Kidney epithelial cell (primary cell): ENCODE data around the gene PIGQ. TPM values are rescaled to one million over a fixed set of nuclear protein-coding genes. Genes with fewer than 3 reads are reported as not detected.

Experiments used
- DNase-seq: peaks from one replicate; pipeline ENCODE4 v3.0.0-alpha.2; 2010; ENCODE audit warnings: low read depth
- H3K27me3 ChIP-seq: 2 replicates; pipeline ENCODE4 v1.6.0; 2011; ENCODE audit warnings: low read length; ENCODE audit not compliant: control insufficient read depth, insufficient read depth
- H3K36me3 ChIP-seq: 2 replicates; pipeline ENCODE4 v1.5.1; 2011; ENCODE audit warnings: low read length; ENCODE audit not compliant: control insufficient read depth, insufficient read depth
- H3K4me3 ChIP-seq: 2 replicates; pipeline ENCODE4 v1.5.1; 2011; ENCODE audit warnings: low read depth, mild to moderate bottlenecking, control low read depth, low read length
- CTCF ChIP-seq: IDR thresholded peaks from 2 replicates; pipeline ENCODE4 v1.5.1; 2011; ENCODE audit warnings: mild to moderate bottlenecking, moderate library complexity, low read length, control low read depth, inconsistent platforms; ENCODE audit not compliant: insufficient read depth, poor library complexity, severe bottlenecking
- total RNA-seq: library from RNA; depleted of rRNA; stranded (reverse); fragments of >200 nt; gene quantifications from 2 replicates; pipeline ENCODE4 v1.2.3, GENCODE V29; 2015

Gene PIGQ
- total RNA-seq, 1 donor from 2014 or later, result 54.9 TPM

DNA sequence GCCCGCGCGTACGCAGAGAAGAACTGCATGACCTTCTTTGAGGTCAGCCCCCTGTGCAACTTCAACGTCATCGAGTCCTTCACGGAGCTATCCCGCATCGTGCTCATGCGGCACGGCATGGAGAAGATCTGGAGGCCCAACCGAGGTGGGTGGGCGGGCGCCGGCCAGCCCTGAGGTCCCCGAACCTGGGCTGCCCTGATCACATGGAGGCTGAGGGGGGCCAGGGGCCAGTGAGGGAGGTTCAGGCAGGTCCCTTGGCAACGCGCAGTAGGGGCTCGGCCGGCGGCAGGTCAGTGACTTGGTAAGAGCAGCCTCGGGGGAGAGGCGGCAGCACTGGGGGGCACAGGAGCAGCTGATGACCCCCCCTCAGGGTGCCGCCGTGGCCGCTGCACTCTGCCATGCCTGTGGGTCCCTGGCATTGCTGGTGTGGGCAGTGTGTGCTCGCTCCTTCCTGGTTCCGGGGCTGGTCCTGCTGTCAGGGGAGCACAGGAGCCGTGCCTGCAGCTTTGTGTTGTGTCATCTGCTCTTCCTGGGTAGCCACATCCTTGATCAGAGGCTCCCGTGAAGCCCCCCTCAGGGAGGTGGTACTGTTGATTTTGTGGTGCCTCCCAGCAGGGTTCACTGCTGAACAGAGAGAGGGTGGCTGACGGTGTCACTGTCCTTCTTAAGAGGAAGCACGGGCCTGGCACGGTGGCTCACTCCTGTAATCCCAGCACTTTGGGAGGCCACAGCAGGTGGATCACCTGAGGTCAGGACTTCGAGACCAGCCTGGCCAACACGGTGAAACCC is 56.4 kb downstream of the PIGQ start:
- Histone ChIP-seq H3K36me3 (peaks cover 2% of the 10 kb centered on the region), H3K27me3 (peaks cover 3% of the 10 kb centered on the region), H3K4me3 (no peak overlapping the region)
- no peak for TF ChIP-seq CTCF
- no peak for DNase-seq

GRCh38 chr16:626787-627453 is 57.2 kb downstream of the PIGQ start:
- peaks cover 4% of the 10 kb centered on the region for H3K27me3 ChIP-seq
- no peak for TF ChIP-seq CTCF
- peaks cover 2% of the 10 kb centered on the region for H3K36me3 ChIP-seq
- peak; percentile 85 for DNase-seq
- no peak overlapping the region for H3K4me3 ChIP-seq

DNA sequence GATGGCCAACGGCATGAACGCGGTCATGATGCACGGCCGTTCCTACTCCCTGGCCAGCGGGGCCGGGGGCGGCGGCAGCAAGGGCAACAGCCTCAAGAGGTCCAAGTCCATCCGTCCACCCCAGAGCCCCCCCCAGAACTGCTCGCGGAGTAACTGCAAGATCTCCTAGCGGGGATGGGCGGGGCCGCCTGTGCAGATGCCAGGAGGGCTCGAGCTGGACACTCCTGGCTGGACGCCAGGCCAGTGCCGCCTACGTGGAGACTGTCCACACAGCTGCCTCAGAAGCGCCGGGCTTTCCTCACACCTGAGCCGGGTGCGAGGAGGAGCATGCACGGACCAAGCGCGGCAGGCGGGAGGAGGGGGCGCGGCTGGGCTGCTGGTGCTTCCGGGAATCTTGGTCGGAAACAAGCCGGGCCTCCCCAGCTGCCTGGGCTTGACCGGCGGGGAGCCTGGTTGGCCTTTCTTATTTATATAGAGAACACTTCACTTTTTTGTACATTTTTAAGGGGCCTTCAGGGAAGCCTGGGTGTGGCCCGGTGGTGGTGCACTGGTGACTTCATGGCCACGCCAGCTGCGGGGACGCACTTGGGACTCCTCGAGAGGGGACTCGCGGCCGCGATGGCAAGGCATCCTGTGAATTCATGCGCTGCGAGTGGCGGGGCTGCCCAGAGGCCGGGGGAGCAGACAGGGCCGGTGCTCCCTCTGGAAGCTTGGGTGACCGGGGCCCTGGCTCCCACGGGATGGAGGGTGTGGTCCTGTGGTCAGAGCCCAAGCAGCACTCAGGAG is 57.9 kb downstream of the PIGQ start:
- peaks cover 4% of the 10 kb centered on the region for H3K27me3 ChIP-seq
- peaks cover 2% of the 10 kb centered on the region for H3K36me3 ChIP-seq
- TF ChIP-seq CTCF, result no peak
- no peak for DNase-seq
- H3K4me3 ChIP-seq, result no peak overlapping the region

DNA sequence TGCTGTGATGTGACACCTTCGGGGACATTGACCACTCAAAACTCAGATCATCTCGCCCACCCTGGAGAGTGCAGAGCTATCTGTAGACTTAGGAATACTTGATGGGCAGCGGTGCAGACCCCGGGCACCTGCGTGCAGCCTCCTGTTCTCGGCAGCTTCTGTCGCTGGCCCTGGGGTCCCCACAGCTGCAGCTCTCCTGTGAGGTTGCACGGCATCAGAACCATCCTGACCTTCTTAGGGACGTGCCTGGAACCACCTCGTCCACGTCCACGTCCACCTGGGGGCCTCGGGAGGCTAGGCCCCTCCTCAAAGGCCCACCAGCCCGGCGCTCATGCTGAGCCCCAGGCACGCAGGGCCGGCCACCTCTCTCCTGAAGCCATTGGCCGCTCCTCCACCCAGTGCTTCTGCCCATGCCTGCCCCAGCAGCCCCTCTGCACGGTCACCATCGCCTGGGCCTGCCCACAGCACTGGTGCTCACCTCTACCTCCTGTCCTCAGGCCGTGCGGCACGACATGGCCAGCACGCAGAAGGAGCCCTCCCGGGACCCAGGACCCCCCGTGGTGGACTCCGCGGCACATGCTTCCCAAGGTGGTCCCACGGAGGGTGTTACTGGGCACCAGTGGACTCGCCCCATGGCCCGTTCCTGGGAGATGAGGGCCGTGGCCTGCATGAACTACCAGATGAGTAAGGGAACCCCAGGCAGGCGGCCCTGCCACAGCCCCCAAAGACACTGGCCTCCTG is 58.7 kb downstream of the PIGQ start:
- Histone ChIP-seq H3K36me3 (peaks cover 2% of the 10 kb centered on the region), H3K27me3 (peaks cover 4% of the 10 kb centered on the region), H3K4me3 (no peak overlapping the region)
- no peak for TF ChIP-seq CTCF
- DNase-seq, result no peak

GRCh38 chr16:629185-629832 is 59.5 kb downstream of the PIGQ start:
- no peak for TF ChIP-seq CTCF
- Histone ChIP-seq H3K27me3 (peaks cover 4% of the 10 kb centered on the region), H3K36me3 (peaks cover 2% of the 10 kb centered on the region), H3K4me3 (no peak overlapping the region)
- DNase-seq, result no peak
